Measurements from ENCODE around the gene ZMYND12.

Gene ZMYND12

GRCh38 chr1:42422737-42423136 lies 33.1 kb downstream of the ZMYND12 start:
- peaks cover 5% of the 10 kb centered on the region for H3K4me1 ChIP-seq (ENCODE audit: control insufficient read depth, insufficient read depth, low read length, poor library complexity, severe bottlenecking)
- WGBS, 2 experiments (ENCODE audit: insufficient coverage in 2 of 2) = 72 to 92% methylated on average over 5 to 7 of the region's 9 CpGs
- H3K27ac ChIP-seq (ENCODE audit: low read depth, low read length, severe bottlenecking) = no peak overlapping the region
- H3K4me3 ChIP-seq (ENCODE audit: extremely low read depth, insufficient read depth, low read length, poor library complexity, severe bottlenecking) = no peak overlapping the region
- no peaks in the 10 kb centered on the region for H3K9me3 ChIP-seq (ENCODE audit: control insufficient read depth, low read length)
- no peaks in the 10 kb centered on the region for H3K36me3 ChIP-seq (ENCODE audit: control insufficient read depth, insufficient read depth, low read length)

GRCh38 chr1:42420911-42421585 lies 34.8 kb downstream of the ZMYND12 start:
- WGBS, 2 experiments (ENCODE audit: insufficient coverage in 2 of 2) = 85 to 87% methylated on average over 9 to 10 of the region's 10 CpGs

GRCh38 chr1:42420121-42420520 lies 35.7 kb downstream of the ZMYND12 start:
- no peak overlapping the region for H3K27ac ChIP-seq (ENCODE audit: low read depth, low read length, severe bottlenecking)
- WGBS, 2 experiments (ENCODE audit: insufficient coverage in 2 of 2) = 92% methylated on average over 3 to 4 of the region's 7 CpGs
- H3K36me3 ChIP-seq (ENCODE audit: control insufficient read depth, insufficient read depth, low read length) = no peaks in the 10 kb centered on the region
- H3K9me3 ChIP-seq (ENCODE audit: control insufficient read depth, low read length) = no peaks in the 10 kb centered on the region
- H3K4me3 ChIP-seq (ENCODE audit: extremely low read depth, insufficient read depth, low read length, poor library complexity, severe bottlenecking) = no peak overlapping the region
- H3K4me1 ChIP-seq (ENCODE audit: control insufficient read depth, insufficient read depth, low read length, poor library complexity, severe bottlenecking) = no peaks in the 10 kb centered on the region

More at GRCh38 chr1:42420911-42421585, 34.8 kb downstream of the ZMYND12 start:
- H3K9me3 ChIP-seq (ENCODE audit: control insufficient read depth, low read length) = no peaks in the 10 kb centered on the region
- no peak overlapping the region for H3K4me3 ChIP-seq (ENCODE audit: extremely low read depth, insufficient read depth, low read length, poor library complexity, severe bottlenecking)
- no peak overlapping the region for H3K27ac ChIP-seq (ENCODE audit: low read depth, low read length, severe bottlenecking)
- H3K36me3 ChIP-seq (ENCODE audit: control insufficient read depth, insufficient read depth, low read length) = no peaks in the 10 kb centered on the region
- H3K4me1 ChIP-seq (ENCODE audit: control insufficient read depth, insufficient read depth, low read length, poor library complexity, severe bottlenecking) = no peaks in the 10 kb centered on the region

GRCh38 chr1:42419126-42419821 lies 36.5 kb downstream of the ZMYND12 start:
- no peaks in the 10 kb centered on the region for H3K4me1 ChIP-seq (ENCODE audit: control insufficient read depth, insufficient read depth, low read length, poor library complexity, severe bottlenecking)
- no peak overlapping the region for H3K4me3 ChIP-seq (ENCODE audit: extremely low read depth, insufficient read depth, low read length, poor library complexity, severe bottlenecking)
- H3K9me3 ChIP-seq (ENCODE audit: control insufficient read depth, low read length) = no peaks in the 10 kb centered on the region
- no peak overlapping the region for H3K27ac ChIP-seq (ENCODE audit: low read depth, low read length, severe bottlenecking)
- WGBS, 2 experiments (ENCODE audit: insufficient coverage in 2 of 2) = 71 to 93% methylated on average over 3 of the region's 5 CpGs
- H3K36me3 ChIP-seq (ENCODE audit: control insufficient read depth, insufficient read depth, low read length) = no peaks in the 10 kb centered on the region

- H3K4me3 ChIP-seq (ENCODE audit: extremely low read depth, insufficient read depth, low read length, poor library complexity, severe bottlenecking) = no peak overlapping the region
- H3K27ac ChIP-seq (ENCODE audit: low read depth, low read length, severe bottlenecking) = no peak overlapping the region
- no peaks in the 10 kb centered on the region for H3K36me3 ChIP-seq (ENCODE audit: control insufficient read depth, insufficient read depth, low read length)
- 40% methylated on average over 1 of the region's 1 CpG; no CpG with 5 or more reads in 1 of the 2 experiments for WGBS, 2 experiments (ENCODE audit: insufficient coverage in 2 of 2)
- no peaks in the 10 kb centered on the region for H3K9me3 ChIP-seq (ENCODE audit: control insufficient read depth, low read length)
- no peaks in the 10 kb centered on the region for H3K4me1 ChIP-seq (ENCODE audit: control insufficient read depth, insufficient read depth, low read length, poor library complexity, severe bottlenecking)
Measured at GRCh38 chr1:42418516-42418915, 37.3 kb downstream of the ZMYND12 start.

- WGBS, 2 experiments (ENCODE audit: insufficient coverage in 2 of 2) = 21 to 63% methylated on average over 2 to 3 of the region's 3 CpGs
- H3K36me3 ChIP-seq (ENCODE audit: control insufficient read depth, insufficient read depth, low read length) = no peaks in the 10 kb centered on the region
- H3K4me1 ChIP-seq (ENCODE audit: control insufficient read depth, insufficient read depth, low read length, poor library complexity, severe bottlenecking) = no peaks in the 10 kb centered on the region
- H3K9me3 ChIP-seq (ENCODE audit: control insufficient read depth, low read length) = no peaks in the 10 kb centered on the region
- no peak overlapping the region for H3K4me3 ChIP-seq (ENCODE audit: extremely low read depth, insufficient read depth, low read length, poor library complexity, severe bottlenecking)
- H3K27ac ChIP-seq (ENCODE audit: low read depth, low read length, severe bottlenecking) = no peak overlapping the region
Measured at GRCh38 chr1:42417166-42417565, 38.7 kb downstream of the ZMYND12 start.

- WGBS, 2 experiments (ENCODE audit: insufficient coverage in 2 of 2) = 91 to 94% methylated on average over 12 to 13 of the region's 17 CpGs
Measured at GRCh38 chr1:42414551-42415496, 41.0 kb downstream of the ZMYND12 start.

GRCh38 chr1:42403880-42404400 lies 51.9 kb downstream of the ZMYND12 start:
- H3K9me3 ChIP-seq (ENCODE audit: control insufficient read depth, low read length) = no peaks in the 10 kb centered on the region
- H3K4me1 ChIP-seq (ENCODE audit: control insufficient read depth, insufficient read depth, low read length, poor library complexity, severe bottlenecking) = no peaks in the 10 kb centered on the region
- H3K36me3 ChIP-seq (ENCODE audit: control insufficient read depth, insufficient read depth, low read length) = no peaks in the 10 kb centered on the region
- WGBS, 2 experiments (ENCODE audit: insufficient coverage in 2 of 2) = 90 to 100% methylated on average over 1 of the region's 1 CpG
- H3K4me3 ChIP-seq (ENCODE audit: extremely low read depth, insufficient read depth, low read length, poor library complexity, severe bottlenecking) = no peak overlapping the region
- no peak overlapping the region for H3K27ac ChIP-seq (ENCODE audit: low read depth, low read length, severe bottlenecking)

More at GRCh38 chr1:42414551-42415496, 41.0 kb downstream of the ZMYND12 start:
- Histone ChIP-seq H3K4me1 (ENCODE audit: control insufficient read depth, insufficient read depth, low read length, poor library complexity, severe bottlenecking) (no peaks in the 10 kb centered on the region), H3K4me3 (ENCODE audit: extremely low read depth, insufficient read depth, low read length, poor library complexity, severe bottlenecking) (no peak overlapping the region), H3K9me3 (ENCODE audit: control insufficient read depth, low read length) (no peaks in the 10 kb centered on the region), H3K36me3 (ENCODE audit: control insufficient read depth, insufficient read depth, low read length) (no peaks in the 10 kb centered on the region), H3K27ac (ENCODE audit: low read depth, low read length, severe bottlenecking) (no peak overlapping the region)

- H3K36me3 ChIP-seq (ENCODE audit: control insufficient read depth, insufficient read depth, low read length) = no peaks in the 10 kb centered on the region
Measured at GRCh38 chr1:42399315-42400100, 56.3 kb downstream of the ZMYND12 start.

More at GRCh38 chr1:42399315-42400100, 56.3 kb downstream of the ZMYND12 start:
- Histone ChIP-seq H3K27ac (ENCODE audit: low read depth, low read length, severe bottlenecking) (no peak overlapping the region), H3K9me3 (ENCODE audit: control insufficient read depth, low read length) (no peaks in the 10 kb centered on the region), H3K4me3 (ENCODE audit: extremely low read depth, insufficient read depth, low read length, poor library complexity, severe bottlenecking) (no peak overlapping the region), H3K4me1 (ENCODE audit: control insufficient read depth, insufficient read depth, low read length, poor library complexity, severe bottlenecking) (no peaks in the 10 kb centered on the region)
- 86 to 92% methylated on average over 9 to 10 of the region's 10 CpGs for WGBS, 2 experiments (ENCODE audit: insufficient coverage in 2 of 2)

All from mesodermal cell (in vitro differentiated cells).